PC-9 (cell line): ENCODE results near the gene HTR5A. TPM values are rescaled to one million over a fixed set of nuclear protein-coding genes. Genes with fewer than 3 reads are reported as not detected.

ENCODE experiments used
- BruUV-seq: library from RNA; stranded (reverse); fragments of 400-500 nt; replicated peaks from 2 replicates; lab custom pipeline; 2021; lab: Mats Ljungman, UMichigan
- CTCF ChIA-PET: fragments of 300-600 bp; sonication (Branson Sonifier 250); formaldehyde crosslinking; loops from one replicate; lab custom pipeline; 2022; ENCODE audit warnings: antibody characterized with exemption; lab: Charles Lee
- POLR2A ChIA-PET: fragments of 300-600 bp; sonication (Branson Sonifier 250); formaldehyde crosslinking; loops from one replicate; lab custom pipeline; 2022; ENCODE audit warnings: antibody characterized with exemption; ENCODE audit not compliant: unreplicated experiment; lab: Charles Lee
- DNase-seq, 2 experiments: peaks; one replicate each; pipeline versions ENCODE4 v3.0.0 to v3.0.0-alpha.2; 2015 to 2022; ENCODE audit warnings: mixed read lengths in 1 of 2
- H2AFZ ChIP-seq: fragments of 200-600 bp; sonication (generic); 2 replicates; pipeline ENCODE4 v1.8.1; 2017; ENCODE audit warnings: antibody characterized with exemption
- H3F3A ChIP-seq: fragments of 200-600 bp; sonication (generic); 2 replicates; pipeline ENCODE4 v1.8.1; 2017; ENCODE audit warnings: antibody characterized with exemption, mild to moderate bottlenecking, low read depth; ENCODE audit not compliant: insufficient read depth
- H3K27ac ChIP-seq: fragments of 200-600 bp; sonication (generic); 2 replicates; pipeline ENCODE4 v1.6.1; 2016; ENCODE audit warnings: mixed run types
- H3K27me3 ChIP-seq: fragments of 200-600 bp; sonication (generic); 2 replicates; pipeline ENCODE4 v1.6.1; 2016; ENCODE audit warnings: low read depth, mixed run types; ENCODE audit not compliant: insufficient read depth
- H3K36me3 ChIP-seq: fragments of 200-600 bp; sonication (generic); 2 replicates; pipeline ENCODE4 v1.6.1; 2016; ENCODE audit warnings: low read depth, mixed run types
- H3K4me1 ChIP-seq: fragments of 200-600 bp; sonication (generic); replicated peaks from 2 replicates; pipeline ENCODE4 v1.6.1; 2016; ENCODE audit warnings: mixed run types; ENCODE audit not compliant: insufficient read depth
- H3K4me2 ChIP-seq: fragments of 200-600 bp; sonication (generic); 2 replicates; pipeline ENCODE4 v1.6.1; 2017; ENCODE audit warnings: mixed run types
- H3K4me3 ChIP-seq: fragments of 200-600 bp; sonication (generic); 2 replicates; pipeline ENCODE4 v1.6.1; 2016; ENCODE audit warnings: mixed run types
- H3K79me2 ChIP-seq: fragments of 200-600 bp; sonication (generic); 2 replicates; pipeline ENCODE4 v1.6.1; 2017; ENCODE audit warnings: low read depth, mixed run types
- H3K9me2 ChIP-seq: fragments of 200-600 bp; sonication (generic); 2 replicates; pipeline ENCODE4 v1.8.1; 2017; ENCODE audit warnings: mild to moderate bottlenecking; ENCODE audit not compliant: insufficient read depth
- H3K9me3 ChIP-seq: fragments of 200-600 bp; sonication (generic); 2 replicates; pipeline ENCODE4 v1.8.1; 2016; ENCODE audit warnings: low read depth; ENCODE audit not compliant: insufficient read depth
- H4K20me1 ChIP-seq: fragments of 200-600 bp; sonication (generic); 2 replicates; pipeline ENCODE4 v1.8.1; 2017; ENCODE audit not compliant: insufficient read depth
- CTCF ChIP-seq: fragments of 200-600 bp; sonication (generic); conservative IDR thresholded peaks from 2 replicates; pipeline ENCODE4 v1.6.1; 2017; ENCODE audit warnings: mixed run types, antibody characterized with exemption, mild to moderate bottlenecking, moderate library complexity
- EZH2 ChIP-seq: fragments of 200-600 bp; sonication (generic); IDR thresholded peaks from 2 replicates; pipeline ENCODE4 v1.8.0; 2017; ENCODE audit warnings: antibody characterized with exemption, low read depth
- intact Hi-C: fragments of 100-400 bp; cut with micrococcal nuclease; formaldehyde crosslinking; loops from one replicate; pipeline ENCODE4 v1.10.0; 2022; ENCODE audit not compliant: unreplicated experiment
- total RNA-seq: library from RNA; stranded (reverse); gene quantifications from 2 replicates; pipeline ENCODE4 v1.2.3, GENCODE V29; 2021

HTR5A gene
- total RNA-seq, 1 experiment from 2014 or later, result not detected

DNA sequence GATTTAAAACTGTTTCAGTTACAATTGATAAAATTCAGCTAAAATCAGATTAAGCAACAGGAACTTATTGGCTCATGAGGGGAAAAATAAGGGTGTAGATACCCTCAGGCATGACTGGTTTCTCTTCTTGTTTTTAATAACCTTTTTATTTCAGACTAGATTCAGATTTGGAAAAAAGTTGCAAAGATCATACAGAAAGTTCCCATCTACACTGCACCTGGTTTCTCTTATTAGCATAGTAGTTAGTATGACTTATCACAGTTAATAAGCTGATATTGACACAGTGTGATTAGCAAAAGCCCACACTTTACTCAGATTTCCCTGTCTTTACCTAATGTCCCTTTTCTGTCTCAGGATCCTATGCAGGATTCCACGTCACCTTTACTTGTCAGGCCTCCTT lies 53.3 kb downstream of the HTR5A start:
- Histone ChIP-seq H3K4me3 (no peak overlapping the region), H3K9me2 (no peaks in the 10 kb centered on the region), H3K4me1 (no peaks in the 10 kb centered on the region), H3K9me3 (peaks cover 6% of the 10 kb centered on the region), H3K27ac (no peak overlapping the region), H3K27me3 (peaks cover 50% of the 10 kb centered on the region), H4K20me1 (no peaks in the 10 kb centered on the region), H3K36me3 (no peaks in the 10 kb centered on the region), H3K4me2 (no peak overlapping the region), H3F3A (peaks cover 16% of the 10 kb centered on the region), H2AFZ (no peak overlapping the region), H3K79me2 (no peaks in the 10 kb centered on the region)
- BruUV-seq, result no TSS peak
- ChIA-PET POLR2A (no interaction called here), CTCF (no interaction called here)
- TF ChIP-seq EZH2 (no peak), CTCF (no peak)
- no peak for DNase-seq
- intact Hi-C loops, result no loop called here

DNA sequence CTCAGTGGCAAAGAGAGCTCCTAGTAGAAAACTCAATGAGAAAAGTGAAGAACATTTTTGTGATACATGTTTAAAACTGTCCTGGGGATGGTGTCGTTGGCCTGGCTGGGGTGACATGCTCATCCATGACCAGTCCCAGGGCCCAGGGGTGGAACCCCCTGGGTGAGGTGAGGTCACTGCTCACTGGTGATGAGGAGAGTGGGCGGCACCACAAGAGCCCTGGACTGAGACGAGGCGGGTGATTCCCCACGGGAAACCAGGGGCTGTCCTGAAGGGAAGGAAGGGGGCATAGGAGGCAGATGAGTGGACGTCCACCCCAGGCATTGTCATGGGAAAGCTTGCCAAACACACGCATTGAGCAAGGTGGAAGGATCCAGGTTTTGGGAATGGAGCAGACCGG lies 54.6 kb downstream of the HTR5A start:
- H3K4me3 ChIP-seq, result no peak overlapping the region
- TF ChIP-seq CTCF (no peak), EZH2 (no peak)
- H3K27me3 ChIP-seq, result peaks cover 52% of the 10 kb centered on the region
- H3K4me2 ChIP-seq, result no peak overlapping the region
- no peak for DNase-seq
- no peak overlapping the region for H3K27ac ChIP-seq
- H3K79me2 ChIP-seq, result no peaks in the 10 kb centered on the region
- H2AFZ ChIP-seq, result no peak overlapping the region
- peaks cover 16% of the 10 kb centered on the region for H3F3A ChIP-seq
- H3K4me1 ChIP-seq, result no peaks in the 10 kb centered on the region
- no peaks in the 10 kb centered on the region for H4K20me1 ChIP-seq
- no TSS peak for BruUV-seq
- intact Hi-C loops, result no loop called here
- POLR2A ChIA-PET, result no interaction called here
- CTCF ChIA-PET, result no interaction called here
- H3K9me3 ChIP-seq, result peaks cover 6% of the 10 kb centered on the region
- no peaks in the 10 kb centered on the region for H3K36me3 ChIP-seq
- no peaks in the 10 kb centered on the region for H3K9me2 ChIP-seq

- TF ChIP-seq EZH2 (no peak), CTCF (no peak)
- ChIA-PET POLR2A (no interaction called here), CTCF (no interaction called here)
- no peak for DNase-seq
- Histone ChIP-seq H4K20me1 (no peaks in the 10 kb centered on the region), H3K9me3 (no peaks in the 10 kb centered on the region), H3K4me2 (no peak overlapping the region), H3K79me2 (no peaks in the 10 kb centered on the region), H3F3A (peaks cover 10% of the 10 kb centered on the region), H3K4me1 (no peaks in the 10 kb centered on the region), H3K27ac (no peak overlapping the region), H2AFZ (no peak overlapping the region), H3K9me2 (no peaks in the 10 kb centered on the region), H3K36me3 (no peaks in the 10 kb centered on the region), H3K4me3 (no peak overlapping the region), H3K27me3 (peaks cover 72% of the 10 kb centered on the region)
- intact Hi-C loops, result no loop called here
- BruUV-seq, result no TSS peak
These were observed 59.1 kb downstream of the HTR5A start for GRCh38 chr7:155129186-155129585.
